Kidney (tissue), 14 donors: ENCODE results near the gene HAGH. TPM values are rescaled to one million over a fixed set of nuclear protein-coding genes. Genes with fewer than 3 reads are reported as not detected.

Source experiments
- DNase-seq, 5 donors: peaks; one replicate each; pipeline ENCODE4 v3.0.0-alpha.2; 2013 to 2020
- FAIRE-seq: peaks from 2 replicates; lab custom pipeline; 2012; peaks lifted over from hg19 to GRCh38; lab: Jason Lieb, UNC
- H3K27ac ChIP-seq, 2 donors: one replicate each; pipeline ENCODE4 v1.7.0; 2013; ENCODE audit warnings: low read depth in 2 of 2, low read length in 2 of 2, inconsistent platforms in 1 of 2
- H3K27me3 ChIP-seq: one replicate; pipeline ENCODE4 v1.7.1; 2013; ENCODE audit warnings: low read length, inconsistent platforms; ENCODE audit not compliant: control insufficient read depth, insufficient read depth
- H3K36me3 ChIP-seq, 3 donors: one replicate each; pipeline versions ENCODE4 v1.7.0 to v1.7.1; 2013; ENCODE audit warnings: low read length in 3 of 3, control low read depth in 1 of 3, inconsistent platforms in 1 of 3; ENCODE audit not compliant: insufficient read depth in 3 of 3, control insufficient read depth in 2 of 3
- H3K4me1 ChIP-seq, 3 donors: one replicate each; pipeline versions ENCODE4 v1.7.0 to v1.7.1; 2013; ENCODE audit warnings: low read length in 3 of 3, inconsistent platforms in 1 of 3, low read depth in 1 of 3; ENCODE audit not compliant: control insufficient read depth in 2 of 3, insufficient read depth in 2 of 3
- H3K4me3 ChIP-seq, 3 donors: one replicate each; pipeline versions ENCODE4 v1.7.0 to v1.8.1; 2013; ENCODE audit warnings: low read length in 3 of 3, control low read depth in 1 of 3, inconsistent platforms in 1 of 3
- H3K9ac ChIP-seq, 3 donors: one replicate each; pipeline versions ENCODE4 v1.7.0 to v1.7.1; 2013; ENCODE audit warnings: low read length in 3 of 3, control low read depth in 1 of 3, inconsistent platforms in 1 of 3
- H3K9me3 ChIP-seq, 3 donors: one replicate each; pipeline versions ENCODE4 v1.7.0 to v1.7.1; 2013; ENCODE audit warnings: low read length in 3 of 3, control low read depth in 1 of 3, inconsistent platforms in 1 of 3; ENCODE audit not compliant: control insufficient read depth in 2 of 3, insufficient read depth in 1 of 3
- intact Hi-C: fragments of 100-400 bp; cut with DNase I; formaldehyde crosslinking; loops from one replicate; pipeline ENCODE4 v1.11.1; 2022
- polyA plus RNA-seq: library from polyadenylated mRNA; stranded (reverse); fragments of 350-450 nt; fragmentation: Illumina TruSeq; extraction: RNeasy Lipid Tissue Mini Kit (QIAGEN cat#74804); gene quantifications from one replicate; pipeline ENCODE4 v1.2.3, GENCODE V29; 2014; ENCODE audit warnings: low read depth, low replicate concordance; ENCODE audit not compliant: insufficient read depth
- total RNA-seq: library from RNA; stranded (reverse); fragmentation: NEBNext Ultra II Directional; extraction: Animal tissue kit (Norgen Biotek cat#: 25700); gene quantifications from one replicate; pipeline ENCODE4 v1.2.1, GENCODE V29; 2021
- TF ChIP-seq, protein P1 (sequence below): IDR thresholded peaks from 3 replicates; pipeline ENCODE4 v1.5.1; 2012; ENCODE audit warnings: mild to moderate bottlenecking, moderate library complexity, borderline replicate concordance; ENCODE audit not compliant: insufficient read depth; ENCODE audit errors: extremely low read depth
- donor health status: control.
- donor health status: control.
- donor health status: control.
- donor health status: control.
- donor health status: control.
- donor health status: DM: yes; HTN: yes; CAD: no.
- donor health status: Normal renal cell carcinoma (clear cell type).

HAGH gene
- total and polyA plus RNA-seq, 2 donors from 2014 or later, result 48.1 to 258 TPM

GRCh38 chr16:1769402-1770300, 57.0 kb downstream of the HAGH start:
- H3K4me1 ChIP-seq, result peaks cover 0 to 23% (median 6%) of the 10 kb centered on the region in 3 donors

GRCh38 chr16:1768767-1769401, 57.7 kb downstream of the HAGH start:
- TF ChIP-seq, protein P1, sequence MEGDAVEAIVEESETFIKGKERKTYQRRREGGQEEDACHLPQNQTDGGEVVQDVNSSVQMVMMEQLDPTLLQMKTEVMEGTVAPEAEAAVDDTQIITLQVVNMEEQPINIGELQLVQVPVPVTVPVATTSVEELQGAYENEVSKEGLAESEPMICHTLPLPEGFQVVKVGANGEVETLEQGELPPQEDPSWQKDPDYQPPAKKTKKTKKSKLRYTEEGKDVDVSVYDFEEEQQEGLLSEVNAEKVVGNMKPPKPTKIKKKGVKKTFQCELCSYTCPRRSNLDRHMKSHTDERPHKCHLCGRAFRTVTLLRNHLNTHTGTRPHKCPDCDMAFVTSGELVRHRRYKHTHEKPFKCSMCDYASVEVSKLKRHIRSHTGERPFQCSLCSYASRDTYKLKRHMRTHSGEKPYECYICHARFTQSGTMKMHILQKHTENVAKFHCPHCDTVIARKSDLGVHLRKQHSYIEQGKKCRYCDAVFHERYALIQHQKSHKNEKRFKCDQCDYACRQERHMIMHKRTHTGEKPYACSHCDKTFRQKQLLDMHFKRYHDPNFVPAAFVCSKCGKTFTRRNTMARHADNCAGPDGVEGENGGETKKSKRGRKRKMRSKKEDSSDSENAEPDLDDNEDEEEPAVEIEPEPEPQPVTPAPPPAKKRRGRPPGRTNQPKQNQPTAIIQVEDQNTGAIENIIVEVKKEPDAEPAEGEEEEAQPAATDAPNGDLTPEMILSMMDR, result no peak
- H3K27me3 ChIP-seq, result no peaks in the 10 kb centered on the region
- H3K9ac ChIP-seq, result no peak overlapping the region
- H3K27ac ChIP-seq, result no peak overlapping the region
- peaks cover 0 to 11% (median 7%) of the 10 kb centered on the region in 3 donors for H3K36me3 ChIP-seq
- intact Hi-C loops, result no loop called here
- H3K9me3 ChIP-seq, result no peaks in the 10 kb centered on the region
- no peak for FAIRE-seq
- peak in 1 of 5 donors; percentile 49 for DNase-seq
- H3K4me3 ChIP-seq, result no peak overlapping the region
- H3K4me1 ChIP-seq, result peaks cover 0 to 15% (median under 1%) of the 10 kb centered on the region in 3 donors

More at GRCh38 chr16:1769402-1770300, 57.0 kb downstream of the HAGH start:
- intact Hi-C loops, result no loop called here
- peak in 1 of 5 donors; percentile 56 for DNase-seq
- peaks cover 0 to 11% (median 7%) of the 10 kb centered on the region in 3 donors for H3K36me3 ChIP-seq
- H3K9me3 ChIP-seq, result no peaks in the 10 kb centered on the region
- FAIRE-seq, result no peak
- H3K9ac ChIP-seq, result peak overlapping the region in 1 of 3 donors; percentile 22
- peak overlapping the region in 1 of 3 donors; percentile 76 for H3K4me3 ChIP-seq
- peak overlapping the region in 1 of 2 donors; percentile 16 for H3K27ac ChIP-seq
- TF ChIP-seq, protein P1, result no peak
- H3K27me3 ChIP-seq, result no peaks in the 10 kb centered on the region

- peaks cover 0 to 12% (median 0%) of the 10 kb centered on the region in 3 donors for H3K4me1 ChIP-seq
- DNase-seq (peak in 1 of 5 donors; percentile 44), FAIRE-seq (no peak)
- no peaks in the 10 kb centered on the region for H3K27me3 ChIP-seq
- no peak overlapping the region for H3K4me3 ChIP-seq
- H3K9ac ChIP-seq, result no peak overlapping the region
- intact Hi-C loops, result no loop called here
- H3K9me3 ChIP-seq, result no peaks in the 10 kb centered on the region
- TF ChIP-seq, protein P1, result no peak
- no peak overlapping the region for H3K27ac ChIP-seq
- H3K36me3 ChIP-seq, result peaks cover 0 to 11% (median 7%) of the 10 kb centered on the region in 3 donors
Observed at GRCh38 chr16:1768061-1768766, 58.4 kb downstream of the HAGH start.
